Measurements from ENCODE around the gene CREB3. TPM values are rescaled to one million over a fixed set of nuclear protein-coding genes. Genes with fewer than 3 reads are reported as not detected.

Gene CREB3
- total RNA-seq, 1 donor from 2014 or later, result 29.2 TPM

DNA sequence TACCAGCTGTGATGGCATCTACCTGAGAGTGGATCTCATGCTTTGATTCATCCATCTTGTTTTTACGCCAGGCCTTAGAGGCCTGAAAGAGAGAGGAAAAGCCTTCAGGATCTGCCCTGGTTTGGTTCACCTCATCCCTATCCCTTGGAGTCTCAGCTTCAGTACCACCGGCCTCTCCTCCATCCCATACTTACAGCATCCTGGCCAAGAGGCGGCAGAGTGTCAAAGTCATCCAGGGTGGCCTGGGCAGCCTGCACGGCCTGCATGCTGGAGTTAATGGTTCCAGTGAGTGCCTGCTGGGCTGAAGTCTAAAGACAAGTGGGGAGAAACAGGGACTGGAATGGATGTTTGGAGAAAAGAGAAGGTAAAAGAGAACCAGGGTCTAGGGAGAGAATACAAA is 12.9 kb upstream of the CREB3 start:
- TF ChIP-seq, protein P1, sequence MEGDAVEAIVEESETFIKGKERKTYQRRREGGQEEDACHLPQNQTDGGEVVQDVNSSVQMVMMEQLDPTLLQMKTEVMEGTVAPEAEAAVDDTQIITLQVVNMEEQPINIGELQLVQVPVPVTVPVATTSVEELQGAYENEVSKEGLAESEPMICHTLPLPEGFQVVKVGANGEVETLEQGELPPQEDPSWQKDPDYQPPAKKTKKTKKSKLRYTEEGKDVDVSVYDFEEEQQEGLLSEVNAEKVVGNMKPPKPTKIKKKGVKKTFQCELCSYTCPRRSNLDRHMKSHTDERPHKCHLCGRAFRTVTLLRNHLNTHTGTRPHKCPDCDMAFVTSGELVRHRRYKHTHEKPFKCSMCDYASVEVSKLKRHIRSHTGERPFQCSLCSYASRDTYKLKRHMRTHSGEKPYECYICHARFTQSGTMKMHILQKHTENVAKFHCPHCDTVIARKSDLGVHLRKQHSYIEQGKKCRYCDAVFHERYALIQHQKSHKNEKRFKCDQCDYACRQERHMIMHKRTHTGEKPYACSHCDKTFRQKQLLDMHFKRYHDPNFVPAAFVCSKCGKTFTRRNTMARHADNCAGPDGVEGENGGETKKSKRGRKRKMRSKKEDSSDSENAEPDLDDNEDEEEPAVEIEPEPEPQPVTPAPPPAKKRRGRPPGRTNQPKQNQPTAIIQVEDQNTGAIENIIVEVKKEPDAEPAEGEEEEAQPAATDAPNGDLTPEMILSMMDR (IDR thresholded peaks at IDR 0.05; ENCODE audit: unreplicated experiment), result no peak
- peaks cover 86% of the 10 kb centered on the region for H3K36me3 Mint-ChIP-seq (ENCODE audit: low read depth, unreplicated experiment)
- no peaks in the 10 kb centered on the region for H3K9me3 Mint-ChIP-seq (ENCODE audit: unreplicated experiment)
- DNase-seq (ENCODE audit: low spot score), result no peak
- H3K27me3 Mint-ChIP-seq (ENCODE audit: unreplicated experiment), result peaks cover 12% of the 10 kb centered on the region
- H3K4me3 Mint-ChIP-seq (ENCODE audit: unreplicated experiment), result peak overlapping the region; percentile 76
- H3K27ac Mint-ChIP-seq (ENCODE audit: unreplicated experiment), result no peak overlapping the region
- peaks cover 3% of the 10 kb centered on the region for H3K4me1 Mint-ChIP-seq (ENCODE audit: unreplicated experiment)

DNA sequence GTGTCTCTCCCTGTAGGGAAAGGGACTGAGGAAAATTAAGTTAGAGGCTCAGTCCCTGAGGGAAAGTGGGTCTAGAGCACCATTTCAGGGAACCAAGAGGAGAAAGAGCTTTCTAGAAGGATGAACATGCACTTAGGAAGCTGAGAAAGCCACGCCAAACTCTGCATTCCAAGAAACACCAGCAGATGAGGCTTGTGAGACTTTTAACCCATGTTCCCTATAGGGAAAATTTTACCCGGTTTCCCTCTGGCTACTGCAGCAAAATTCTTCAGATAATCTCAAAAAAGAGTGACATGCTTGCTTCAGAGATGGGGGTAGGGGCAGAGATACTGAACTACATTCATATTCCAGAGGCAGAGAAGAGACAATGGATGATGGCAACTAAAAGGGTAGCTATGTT is 9.0 kb upstream of the CREB3 start:
- no peaks in the 10 kb centered on the region for H3K9me3 Mint-ChIP-seq (ENCODE audit: unreplicated experiment)
- no peak for DNase-seq (ENCODE audit: low spot score)
- TF ChIP-seq, protein P1 (IDR thresholded peaks at IDR 0.05; ENCODE audit: unreplicated experiment), result no peak
- H3K36me3 Mint-ChIP-seq (ENCODE audit: low read depth, unreplicated experiment), result peaks cover 69% of the 10 kb centered on the region
- H3K4me3 Mint-ChIP-seq (ENCODE audit: unreplicated experiment), result peak overlapping the region; percentile 54
- peaks cover 13% of the 10 kb centered on the region for H3K27me3 Mint-ChIP-seq (ENCODE audit: unreplicated experiment)
- H3K4me1 Mint-ChIP-seq (ENCODE audit: unreplicated experiment), result peaks cover 14% of the 10 kb centered on the region
- H3K27ac Mint-ChIP-seq (ENCODE audit: unreplicated experiment), result no peak overlapping the region

DNA sequence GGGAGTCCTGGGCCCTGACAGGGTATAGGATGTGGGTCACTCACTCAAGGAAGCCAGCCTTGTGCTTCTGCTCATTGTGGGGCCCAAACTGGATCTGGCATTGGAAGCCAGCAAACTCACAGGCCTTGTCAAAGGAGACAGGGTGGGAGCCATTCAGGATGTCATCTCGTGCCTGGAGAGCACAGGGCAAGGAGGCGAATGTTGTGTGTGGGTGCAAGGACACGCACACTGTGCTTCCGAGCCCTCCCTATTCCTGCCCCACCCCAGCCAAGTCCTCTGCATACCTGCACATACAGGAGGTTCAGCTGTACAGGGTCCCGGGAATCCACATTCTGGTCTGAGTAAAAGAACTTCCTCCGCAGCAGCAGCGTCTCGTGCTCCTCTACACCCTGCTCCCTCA is 8.6 kb upstream of the CREB3 start:
- Mint-ChIP-seq H3K9me3 (ENCODE audit: unreplicated experiment) (no peaks in the 10 kb centered on the region), H3K4me1 (ENCODE audit: unreplicated experiment) (peaks cover 14% of the 10 kb centered on the region), H3K36me3 (ENCODE audit: low read depth, unreplicated experiment) (peaks cover 66% of the 10 kb centered on the region), H3K27me3 (ENCODE audit: unreplicated experiment) (peaks cover 13% of the 10 kb centered on the region), H3K27ac (ENCODE audit: unreplicated experiment) (no peak overlapping the region), H3K4me3 (ENCODE audit: unreplicated experiment) (peak overlapping the region; percentile 65)
- TF ChIP-seq, protein P1 (IDR thresholded peaks at IDR 0.05; ENCODE audit: unreplicated experiment), result no peak
- no peak for DNase-seq (ENCODE audit: low spot score)

GRCh38 chr9:35725362-35725761 is 7.1 kb upstream of the CREB3 start:
- no peak for DNase-seq (ENCODE audit: low spot score)
- Mint-ChIP-seq H3K9me3 (ENCODE audit: unreplicated experiment) (no peaks in the 10 kb centered on the region), H3K27me3 (ENCODE audit: unreplicated experiment) (peaks cover 13% of the 10 kb centered on the region), H3K4me1 (ENCODE audit: unreplicated experiment) (peaks cover 14% of the 10 kb centered on the region), H3K4me3 (ENCODE audit: unreplicated experiment) (no peak overlapping the region), H3K36me3 (ENCODE audit: low read depth, unreplicated experiment) (peaks cover 55% of the 10 kb centered on the region), H3K27ac (ENCODE audit: unreplicated experiment) (peak overlapping the region; percentile 68)
- TF ChIP-seq, protein P1 (IDR thresholded peaks at IDR 0.05; ENCODE audit: unreplicated experiment), result no peak

GRCh38 chr9:35726931-35727330 is 5.5 kb upstream of the CREB3 start:
- Mint-ChIP-seq H3K27ac (ENCODE audit: unreplicated experiment) (no peak overlapping the region), H3K4me3 (ENCODE audit: unreplicated experiment) (peak overlapping the region; percentile 72), H3K9me3 (ENCODE audit: unreplicated experiment) (no peaks in the 10 kb centered on the region), H3K4me1 (ENCODE audit: unreplicated experiment) (peaks cover 22% of the 10 kb centered on the region), H3K36me3 (ENCODE audit: low read depth, unreplicated experiment) (peaks cover 41% of the 10 kb centered on the region), H3K27me3 (ENCODE audit: unreplicated experiment) (peaks cover 21% of the 10 kb centered on the region)
- TF ChIP-seq, protein P1 (IDR thresholded peaks at IDR 0.05; ENCODE audit: unreplicated experiment), result no peak
- no peak for DNase-seq (ENCODE audit: low spot score)

Measured in endothelial cell (in vitro differentiated cells).